GM12865 (cell line): ENCODE measurements around the gene BCAP31.
"Not testable (repeated sequence)": the region's sequence is repeated elsewhere in the genome, so short reads cannot be mapped to it uniquely, and the experiment has no call there.

Experiments
- DNase-seq: peaks from one replicate; pipeline ENCODE4 v3.0.0; 2010; ENCODE audit warnings: low read depth
- H3K4me3 ChIP-seq: 2 replicates; pipeline ENCODE4 v1.5.1; 2011; ENCODE audit warnings: mild to moderate bottlenecking, low read depth, low read length, control low read depth
- TF ChIP-seq, protein P1 (sequence below): IDR thresholded peaks from 2 replicates; pipeline ENCODE4 v1.5.1; 2011; ENCODE audit warnings: low read length, control low read depth, low read depth, inconsistent platforms; ENCODE audit not compliant: insufficient read depth; ENCODE audit errors: missing control alignments

BCAP31 gene

DNA sequence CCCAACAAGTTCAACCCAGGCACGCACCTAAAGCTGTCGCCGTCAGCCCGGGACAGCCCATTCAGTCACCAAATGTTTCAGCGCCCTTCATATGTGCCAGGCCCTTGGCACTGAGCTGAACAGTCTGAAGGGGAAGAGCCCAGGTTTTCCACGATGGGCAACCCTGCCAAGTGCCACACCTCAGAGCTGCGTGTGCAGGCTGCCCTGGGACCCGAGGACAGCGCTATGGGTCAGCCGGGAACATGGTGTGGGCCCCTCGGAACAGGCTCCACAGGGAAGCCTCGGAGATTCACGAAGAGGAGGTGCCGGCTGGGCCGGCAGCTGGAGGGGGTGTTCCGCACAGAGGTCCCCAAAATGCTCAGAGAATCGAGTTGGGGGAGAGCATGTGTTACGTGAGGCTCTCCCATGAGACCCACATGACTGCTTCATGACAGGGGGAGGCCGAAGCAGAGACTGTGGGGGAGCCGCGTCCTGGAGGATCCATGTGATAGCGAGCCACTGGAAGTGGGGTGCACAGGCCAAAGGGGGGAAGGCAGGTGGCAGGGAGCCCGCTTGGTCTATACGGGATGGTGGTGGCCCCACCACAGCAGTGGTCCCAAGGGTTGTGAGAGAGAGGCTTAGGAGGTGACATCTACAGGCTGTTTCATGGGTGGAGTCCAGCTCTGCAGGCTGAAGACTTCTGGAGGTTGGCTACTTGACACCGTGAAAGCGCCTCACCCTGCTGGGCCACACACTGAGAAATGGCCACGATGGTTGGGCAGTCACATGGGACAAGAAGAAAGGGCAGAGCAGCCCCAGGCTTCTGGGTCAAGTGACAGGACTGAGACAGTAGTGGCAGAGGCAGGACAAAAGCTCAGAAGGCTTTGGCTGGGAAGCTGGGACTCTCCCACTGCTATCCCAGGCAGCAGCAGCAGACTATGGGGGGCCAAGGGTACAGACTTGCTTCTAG lies 14.2 kb downstream of the BCAP31 start:
- no peak overlapping the region for H3K4me3 ChIP-seq
- TF ChIP-seq, protein P1, sequence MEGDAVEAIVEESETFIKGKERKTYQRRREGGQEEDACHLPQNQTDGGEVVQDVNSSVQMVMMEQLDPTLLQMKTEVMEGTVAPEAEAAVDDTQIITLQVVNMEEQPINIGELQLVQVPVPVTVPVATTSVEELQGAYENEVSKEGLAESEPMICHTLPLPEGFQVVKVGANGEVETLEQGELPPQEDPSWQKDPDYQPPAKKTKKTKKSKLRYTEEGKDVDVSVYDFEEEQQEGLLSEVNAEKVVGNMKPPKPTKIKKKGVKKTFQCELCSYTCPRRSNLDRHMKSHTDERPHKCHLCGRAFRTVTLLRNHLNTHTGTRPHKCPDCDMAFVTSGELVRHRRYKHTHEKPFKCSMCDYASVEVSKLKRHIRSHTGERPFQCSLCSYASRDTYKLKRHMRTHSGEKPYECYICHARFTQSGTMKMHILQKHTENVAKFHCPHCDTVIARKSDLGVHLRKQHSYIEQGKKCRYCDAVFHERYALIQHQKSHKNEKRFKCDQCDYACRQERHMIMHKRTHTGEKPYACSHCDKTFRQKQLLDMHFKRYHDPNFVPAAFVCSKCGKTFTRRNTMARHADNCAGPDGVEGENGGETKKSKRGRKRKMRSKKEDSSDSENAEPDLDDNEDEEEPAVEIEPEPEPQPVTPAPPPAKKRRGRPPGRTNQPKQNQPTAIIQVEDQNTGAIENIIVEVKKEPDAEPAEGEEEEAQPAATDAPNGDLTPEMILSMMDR = no peak
- DNase-seq = no peak

- DNase-seq = peak; percentile 33
- H3K4me3 ChIP-seq = no peak overlapping the region
- TF ChIP-seq, protein P1 = peak; percentile 24
Observed at GRCh38 chrX:153708415-153708814, 15.8 kb downstream of the BCAP31 start.

GRCh38 chrX:153707406-153707805 lies 16.8 kb downstream of the BCAP31 start:
- TF ChIP-seq, protein P1 = no peak
- no peak overlapping the region for H3K4me3 ChIP-seq
- DNase-seq = no peak

GRCh38 chrX:153706799-153707198 lies 17.4 kb downstream of the BCAP31 start:
- no peak for DNase-seq
- TF ChIP-seq, protein P1 = no peak
- no peak overlapping the region for H3K4me3 ChIP-seq

- not testable (repeated sequence) for DNase-seq, H3K4me3 ChIP-seq
Observed at GRCh38 chrX:153705403-153706060, 18.7 kb downstream of the BCAP31 start.

- not testable (repeated sequence) for DNase-seq, H3K4me3 ChIP-seq
Observed at GRCh38 chrX:153704631-153705402, 19.4 kb downstream of the BCAP31 start.

DNA sequence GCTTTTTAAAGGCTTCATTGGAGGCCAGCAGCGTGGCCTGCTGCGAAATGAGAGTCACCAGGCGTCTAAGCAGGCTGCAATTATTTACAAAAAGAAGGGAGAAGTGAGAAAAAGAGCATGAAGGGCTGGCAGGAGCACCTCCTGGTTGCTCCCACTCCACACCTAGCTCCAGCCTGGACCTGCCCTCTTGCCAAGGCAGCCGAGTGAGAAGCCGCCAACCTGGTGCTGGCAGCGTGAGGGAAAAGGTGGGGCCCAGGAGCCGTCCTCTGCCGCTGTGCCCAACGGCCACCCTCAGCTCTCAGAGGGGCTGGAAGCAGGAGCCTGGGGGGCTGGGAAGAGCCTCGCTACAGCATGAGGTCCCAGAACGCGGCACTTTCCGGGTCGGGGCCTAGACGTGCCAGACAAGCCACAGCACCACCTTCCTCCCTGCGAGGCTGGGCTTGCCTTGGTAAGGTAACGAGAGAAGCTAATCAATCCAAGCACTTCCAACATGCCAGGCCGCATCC lies 20.1 kb downstream of the BCAP31 start:
- TF ChIP-seq, protein P1 = no peak
- no peak overlapping the region for H3K4me3 ChIP-seq
- DNase-seq = no peak
